ENCODE measurements around the gene PLEKHB2. TPM values are rescaled to one million over a fixed set of nuclear protein-coding genes. Genes with fewer than 3 reads are reported as not detected.
"Not testable (repeated sequence)": the region's sequence is repeated elsewhere in the genome, so short reads cannot be mapped to it uniquely, and the experiment has no call there.

PLEKHB2 gene
- total RNA-seq, 1 experiment from 2014 or later, result 55.9 TPM

- no peaks in the 10 kb centered on the region for H3K9me3 ChIP-seq (ENCODE audit: control insufficient read depth, low read depth, low read length)
- no peak for DNase-seq
- peaks cover 20% of the 10 kb centered on the region; the same call in 1 of the 2 replicates for H3K79me2 ChIP-seq (ENCODE audit: insufficient read depth, low read length)
- H3K9ac ChIP-seq (ENCODE audit: extremely low read depth, insufficient read length, low read length), result no peak overlapping the region
- no peak overlapping the region for H3K27ac ChIP-seq (ENCODE audit: insufficient read length, low read depth, low read length)
- H2BK15ac ChIP-seq (ENCODE audit: low read depth, low read length), result no peak overlapping the region
- H2BK5ac ChIP-seq (ENCODE audit: insufficient read length, low read length), result no peak overlapping the region
- no peak overlapping the region for H3K4ac ChIP-seq (ENCODE audit: low read depth, low read length)
- Mint-ChIP-seq H3K36me3 (ENCODE audit: insufficient read depth in 1 of 3, low read depth in 3 of 3) (peaks cover 42 to 80% (median 72%) of the 10 kb centered on the region in 3 experiments), H3K4me1 (peaks cover 10% of the 10 kb centered on the region in 2 experiments; a peak in 3 of 4 replicates), H3K4me3 (no peak overlapping the region), H3K9me3 (no peaks in the 10 kb centered on the region), H3K27me3 (ENCODE audit: low read depth) (no peaks in the 10 kb centered on the region), H3K27ac (no peak overlapping the region; a peak in 1 of 7 replicates)
- no peaks in the 10 kb centered on the region for H3K27me3 ChIP-seq (ENCODE audit: insufficient read depth, low read length)
- no peaks in the 10 kb centered on the region for H4K20me1 ChIP-seq (ENCODE audit: control insufficient read depth, insufficient read depth, insufficient read length)
- no peak overlapping the region for H4K5ac ChIP-seq (ENCODE audit: insufficient read length, low read depth, low read length)
- no peak overlapping the region for H2AFZ ChIP-seq (ENCODE audit: low read length)
- peaks cover 8% of the 10 kb centered on the region for H3K79me1 ChIP-seq (ENCODE audit: insufficient read depth, low read depth, low read length, poor library complexity, severe bottlenecking)
- no peak overlapping the region for H4K91ac ChIP-seq (ENCODE audit: insufficient read length, low read depth, low read length)
- WGBS (ENCODE audit: extremely low coverage, insufficient read length, low lambda C conversion rate), result no CpG with 5 or more reads among the region's 2 CpGs
- no peak overlapping the region for H2BK12ac ChIP-seq (ENCODE audit: insufficient read length, low read depth, low read length)
- no peak overlapping the region for H4K8ac ChIP-seq (replicated peaks; ENCODE audit: insufficient read length, low read depth, low read length)
- no peak overlapping the region for H3K4me2 ChIP-seq (ENCODE audit: insufficient read depth, insufficient read length, low read length)
- no peak overlapping the region for H2AK5ac ChIP-seq (ENCODE audit: insufficient read length, low read length)
- no peak overlapping the region for H3K56ac ChIP-seq (ENCODE audit: insufficient read length, low read depth, low read length)
- no peak overlapping the region for H3K14ac ChIP-seq (ENCODE audit: insufficient read depth, low read length)
- H2BK20ac ChIP-seq (ENCODE audit: low read depth, low read length, poor library complexity, severe bottlenecking), result no peak overlapping the region
- no peak overlapping the region for H3K18ac ChIP-seq (ENCODE audit: insufficient read length, low read depth, low read length)
- TF ChIP-seq CTCF (conservative IDR thresholded peaks at IDR 0.05), result no peak
- no peaks in the 10 kb centered on the region for H3K23me2 ChIP-seq (ENCODE audit: insufficient read length, low read depth, low read length, poor library complexity, severe bottlenecking)
- no peak overlapping the region for H3T11ph ChIP-seq (ENCODE audit: low read length)
- no peak overlapping the region for H2BK120ac ChIP-seq (ENCODE audit: low read depth, low read length, poor library complexity, severe bottlenecking)
- no peaks in the 10 kb centered on the region for H3K4me1 ChIP-seq (ENCODE audit: insufficient read depth, low read length)
- no peak overlapping the region for H3K23ac ChIP-seq (ENCODE audit: insufficient read length, low read depth, low read length)
These were observed 37.5 kb upstream of the PLEKHB2 start for GRCh38 chr2:131067465-131068125.

- H3K18ac ChIP-seq (ENCODE audit: insufficient read length, low read depth, low read length); H3K27me3 Mint-ChIP-seq (ENCODE audit: low read depth); DNase-seq; H2BK120ac ChIP-seq (ENCODE audit: low read depth, low read length, poor library complexity, severe bottlenecking); H3K4me3 Mint-ChIP-seq; H3K79me1 ChIP-seq (ENCODE audit: insufficient read depth, low read depth, low read length, poor library complexity, severe bottlenecking); H4K5ac ChIP-seq (ENCODE audit: insufficient read length, low read depth, low read length); H3K14ac ChIP-seq (ENCODE audit: insufficient read depth, low read length); H3K4ac ChIP-seq (ENCODE audit: low read depth, low read length); H2BK20ac ChIP-seq (ENCODE audit: low read depth, low read length, poor library complexity, severe bottlenecking); H3K9me3 ChIP-seq (ENCODE audit: control insufficient read depth, low read depth, low read length); H4K91ac ChIP-seq (ENCODE audit: insufficient read length, low read depth, low read length); H4K20me1 ChIP-seq (ENCODE audit: control insufficient read depth, insufficient read depth, insufficient read length); H3K56ac ChIP-seq (ENCODE audit: insufficient read length, low read depth, low read length); H2AK5ac ChIP-seq (ENCODE audit: insufficient read length, low read length); H3K9me3 Mint-ChIP-seq; H2BK15ac ChIP-seq (ENCODE audit: low read depth, low read length); H3K4me1 ChIP-seq (ENCODE audit: insufficient read depth, low read length); H4K8ac ChIP-seq (replicated peaks; ENCODE audit: insufficient read length, low read depth, low read length); H3K23me2 ChIP-seq (ENCODE audit: insufficient read length, low read depth, low read length, poor library complexity, severe bottlenecking); H2BK12ac ChIP-seq (ENCODE audit: insufficient read length, low read depth, low read length); H3T11ph ChIP-seq (ENCODE audit: low read length); H3K4me2 ChIP-seq (ENCODE audit: insufficient read depth, insufficient read length, low read length); H3K27me3 ChIP-seq (ENCODE audit: insufficient read depth, low read length); H3K27ac Mint-ChIP-seq; H2BK5ac ChIP-seq (ENCODE audit: insufficient read length, low read length); H3K9ac ChIP-seq (ENCODE audit: extremely low read depth, insufficient read length, low read length); H3K27ac ChIP-seq (ENCODE audit: insufficient read length, low read depth, low read length); H2AFZ ChIP-seq (ENCODE audit: low read length); H3K23ac ChIP-seq (ENCODE audit: insufficient read length, low read depth, low read length): not testable (repeated sequence)
- H3K79me2 ChIP-seq (ENCODE audit: insufficient read depth, low read length), result peaks cover 19% of the 10 kb centered on the region; the same call in 1 of the 2 replicates
- H3K36me3 Mint-ChIP-seq (ENCODE audit: insufficient read depth in 1 of 3, low read depth in 3 of 3), result peaks cover 40 to 77% (median 75%) of the 10 kb centered on the region in 3 experiments
- no CpG with 5 or more reads among the region's 6 CpGs for WGBS (ENCODE audit: extremely low coverage, insufficient read length, low lambda C conversion rate)
- peaks cover 10% of the 10 kb centered on the region in 2 experiments; a peak in 3 of 4 replicates for H3K4me1 Mint-ChIP-seq
These were observed 37.0 kb upstream of the PLEKHB2 start for GRCh38 chr2:131068172-131068571.
